H1 (cell line): ENCODE measurements around the gene RYR3. TPM values are rescaled to one million over a fixed set of nuclear protein-coding genes. Genes with fewer than 3 reads are reported as not detected.

Experiments
- BACH1 ChIP-seq: IDR thresholded peaks from 2 replicates; pipeline ENCODE4 v1.6.1; 2012; ENCODE audit warnings: low read length, improper control_type of control experiment
- HDAC2 ChIP-seq, 2 experiments: fragments of 300-600 bp in 1 of 2; sonication (generic) in 1 of 2; IDR thresholded peaks; 2 replicates each; pipeline ENCODE4 v1.6.1; 2011 to 2012; ENCODE audit warnings: low read depth in 2 of 2, low read length in 2 of 2, mild to moderate bottlenecking in 2 of 2, moderate library complexity in 2 of 2, borderline replicate concordance in 1 of 2, inconsistent platforms in 1 of 2
- KDM5A ChIP-seq: fragments of 200-600 bp; IDR thresholded peaks from 2 replicates; pipeline ENCODE4 v1.7.1; 2012; ENCODE audit warnings: mild to moderate bottlenecking, low read length, inconsistent platforms, mixed read lengths
- RBBP5 ChIP-seq: IDR thresholded peaks from 2 replicates; pipeline ENCODE4 v1.7.1; 2012; ENCODE audit warnings: low read depth, mild to moderate bottlenecking, inconsistent platforms, low read length, moderate library complexity, borderline replicate concordance
- SP2 ChIP-seq: IDR thresholded peaks from 2 replicates; pipeline ENCODE4 v1.6.1; 2012; ENCODE audit warnings: mild to moderate bottlenecking, low read length, inconsistent platforms
- polyA plus RNA-seq, 7 experiments: library from polyadenylated mRNA; depleted of rRNA in 3 of 7; stranded (reverse) in 5 of 7; unstranded in 2 of 7; fragments of >200 nt in 5 of 7; fragments of 200-250 nt in 2 of 7; gene quantifications; 1 replicate in 5 of 7; 2 replicates in 1 of 7; 4 replicates in 1 of 7; pipeline versions ENCODE4 v1.2.1 to v1.2.3, GENCODE V29; 2011 to 2013; ENCODE audit warnings: missing spikeins in 2 of 7, mixed read lengths in 2 of 7
- total RNA-seq: library from RNA; stranded (reverse); fragmentation: NEBNext Ultra II Directional; extraction: Animal tissue kit (Norgen Biotek cat#: 25700); gene quantifications from 2 replicates; pipeline ENCODE4 v1.2.1, GENCODE V29; 2021
- TF ChIP-seq, protein P1 (sequence below): IDR thresholded peaks from 2 replicates; pipeline ENCODE4 v1.6.1; 2012; ENCODE audit warnings: inconsistent platforms
- TF ChIP-seq, protein P2 (sequence below): IDR thresholded peaks from 2 replicates; pipeline ENCODE4 v1.6.1; 2011; ENCODE audit warnings: low read length, improper control_type of control experiment

The RYR3 gene
- total and polyA plus RNA-seq, 2 of the 8 experiments (the other 6 are each of a cell fraction or from before 2014, with no cell fraction given): 0.33 to 3.4 TPM

DNA sequence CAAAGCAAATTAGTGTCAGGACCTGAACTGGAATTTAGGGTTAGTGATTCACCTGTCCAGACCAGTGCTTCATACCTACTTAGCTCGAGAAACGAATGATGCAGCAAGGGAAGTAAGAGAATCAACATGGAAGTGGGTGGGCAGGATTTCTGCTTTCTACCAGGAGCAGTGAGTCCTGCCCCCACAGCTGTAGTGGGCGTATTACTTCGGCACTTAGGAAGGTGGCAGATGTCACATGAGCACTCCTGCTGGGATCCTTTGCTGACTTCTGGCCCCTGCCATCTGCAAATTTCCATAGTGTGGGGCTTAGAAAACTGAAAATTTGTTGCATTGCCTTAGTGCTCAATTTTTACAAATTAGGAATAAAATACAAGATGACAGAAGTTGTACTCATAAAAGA, 31.2 kb downstream of the RYR3 start (continued):
- TF ChIP-seq KDM5A: no peak
- no peak for TF ChIP-seq HDAC2 (IDR thresholded peaks at IDR 0.05; ENCODE audit: borderline replicate concordance in 1 of 2, low read depth in 2 of 2, low read length in 2 of 2)
- TF ChIP-seq, protein P1, sequence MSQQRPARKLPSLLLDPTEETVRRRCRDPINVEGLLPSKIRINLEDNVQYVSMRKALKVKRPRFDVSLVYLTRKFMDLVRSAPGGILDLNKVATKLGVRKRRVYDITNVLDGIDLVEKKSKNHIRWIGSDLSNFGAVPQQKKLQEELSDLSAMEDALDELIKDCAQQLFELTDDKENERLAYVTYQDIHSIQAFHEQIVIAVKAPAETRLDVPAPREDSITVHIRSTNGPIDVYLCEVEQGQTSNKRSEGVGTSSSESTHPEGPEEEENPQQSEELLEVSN: no peak
- no peak for TF ChIP-seq BACH1
- no peak for TF ChIP-seq RBBP5
- TF ChIP-seq, protein P2, sequence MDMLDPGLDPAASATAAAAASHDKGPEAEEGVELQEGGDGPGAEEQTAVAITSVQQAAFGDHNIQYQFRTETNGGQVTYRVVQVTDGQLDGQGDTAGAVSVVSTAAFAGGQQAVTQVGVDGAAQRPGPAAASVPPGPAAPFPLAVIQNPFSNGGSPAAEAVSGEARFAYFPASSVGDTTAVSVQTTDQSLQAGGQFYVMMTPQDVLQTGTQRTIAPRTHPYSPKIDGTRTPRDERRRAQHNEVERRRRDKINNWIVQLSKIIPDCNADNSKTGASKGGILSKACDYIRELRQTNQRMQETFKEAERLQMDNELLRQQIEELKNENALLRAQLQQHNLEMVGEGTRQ: no peak
- TF ChIP-seq SP2: no peak
